Liver (tissue), 9 donors: Measurements from ENCODE around the gene GALNT9. TPM values are rescaled to one million over a fixed set of nuclear protein-coding genes. Genes with fewer than 3 reads are reported as not detected.

Experiments used
- DNase-seq: peaks from one replicate; pipeline ENCODE4 v3.0.0-alpha.2; 2017; ENCODE audit warnings: low spot score
- H3K27ac ChIP-seq, 2 donors: one replicate each; pipeline ENCODE4 v1.7.0; 2013; ENCODE audit warnings: inconsistent platforms in 2 of 2, low read length in 2 of 2, control low read depth in 1 of 2, low read depth in 1 of 2, mild to moderate bottlenecking in 1 of 2
- H3K27me3 ChIP-seq, 4 donors: one replicate each; pipeline versions ENCODE4 v1.6.1 to v1.7.0; 2013; ENCODE audit warnings: low read length in 3 of 4, inconsistent platforms in 1 of 4, mild to moderate bottlenecking in 1 of 4, moderate library complexity in 1 of 4; ENCODE audit not compliant: control insufficient read depth in 4 of 4, insufficient read depth in 4 of 4
- H3K36me3 ChIP-seq, 4 donors: one replicate each; pipeline versions ENCODE4 v1.6.1 to v1.7.0; 2013; ENCODE audit warnings: low read length in 3 of 4, mild to moderate bottlenecking in 3 of 4, low read depth in 1 of 4, moderate library complexity in 1 of 4; ENCODE audit not compliant: control insufficient read depth in 4 of 4, insufficient read depth in 3 of 4
- H3K4me1 ChIP-seq, 4 donors: one replicate each; pipeline versions ENCODE4 v1.6.1 to v1.7.0; 2013; ENCODE audit warnings: low read length in 3 of 4, mild to moderate bottlenecking in 3 of 4, moderate library complexity in 1 of 4; ENCODE audit not compliant: control insufficient read depth in 4 of 4, insufficient read depth in 4 of 4
- H3K4me3 ChIP-seq, 3 donors: one replicate each; pipeline versions ENCODE4 v1.6.1 to v1.7.0; 2013; ENCODE audit warnings: low read length in 3 of 3, control low read depth in 1 of 3, low read depth in 1 of 3, mild to moderate bottlenecking in 1 of 3
- H3K9ac ChIP-seq, 2 donors: one replicate each; pipeline ENCODE4 v1.7.0; 2013; ENCODE audit warnings: low read length in 2 of 2, mild to moderate bottlenecking in 2 of 2, moderate library complexity in 2 of 2, control low read depth in 1 of 2, low read depth in 1 of 2
- H3K9me3 ChIP-seq, 4 donors: one replicate each; pipeline versions ENCODE4 v1.6.1 to v1.7.0; 2013; ENCODE audit warnings: low read length in 3 of 4; ENCODE audit not compliant: control insufficient read depth in 4 of 4
- EGR1 ChIP-seq, 2 donors: IDR thresholded peaks; 2 replicates each; pipeline ENCODE4 v1.6.1; 2016 to 2018; ENCODE audit warnings: antibody characterized with exemption in 2 of 2, low read depth in 2 of 2
- FOXA1 ChIP-seq: IDR thresholded peaks from 2 replicates; pipeline ENCODE4 v1.6.1; 2016; ENCODE audit warnings: antibody characterized with exemption
- FOXA2 ChIP-seq: IDR thresholded peaks from 2 replicates; pipeline ENCODE4 v1.6.1; 2016; ENCODE audit warnings: antibody characterized with exemption
- GABPA ChIP-seq, 2 donors: IDR thresholded peaks in 1 of 2; conservative IDR thresholded peaks in 1 of 2; 2 replicates each; pipeline ENCODE4 v1.6.1; 2016; ENCODE audit warnings: antibody characterized with exemption in 2 of 2, mild to moderate bottlenecking in 1 of 2, moderate library complexity in 1 of 2
- HNF4A ChIP-seq, 2 donors: conservative IDR thresholded peaks; 2 replicates each; pipeline ENCODE4 v1.6.1; 2016; ENCODE audit warnings: antibody characterized with exemption in 2 of 2, mild to moderate bottlenecking in 2 of 2
- HNF4G ChIP-seq: IDR thresholded peaks from 2 replicates; pipeline ENCODE4 v1.6.1; 2016; ENCODE audit warnings: antibody characterized with exemption
- JUND ChIP-seq, 2 donors: IDR thresholded peaks; 2 replicates each; pipeline ENCODE4 v1.6.1; 2016; ENCODE audit warnings: antibody characterized with exemption in 2 of 2
- NR2F2 ChIP-seq: IDR thresholded peaks from 2 replicates; pipeline ENCODE4 v1.6.1; 2016; ENCODE audit warnings: antibody characterized with exemption
- RXRA ChIP-seq, 2 donors: IDR thresholded peaks; 2 replicates each; pipeline ENCODE4 v1.6.1; 2017 to 2018; ENCODE audit warnings: antibody characterized with exemption in 2 of 2, mild to moderate bottlenecking in 1 of 2
- SP1 ChIP-seq: IDR thresholded peaks from 2 replicates; pipeline ENCODE4 v1.6.1; 2018; ENCODE audit warnings: antibody characterized with exemption, mild to moderate bottlenecking
- TAF1 ChIP-seq: conservative IDR thresholded peaks from 2 replicates; pipeline ENCODE4 v1.6.1; 2016; ENCODE audit warnings: antibody characterized with exemption, mild to moderate bottlenecking
- YY1 ChIP-seq: IDR thresholded peaks from 2 replicates; pipeline ENCODE4 v1.6.1; 2016; ENCODE audit warnings: antibody characterized with exemption, mild to moderate bottlenecking
- ZBTB33 ChIP-seq: IDR thresholded peaks from 2 replicates; pipeline ENCODE4 v1.6.1; 2016; ENCODE audit warnings: antibody characterized with exemption
- WGBS: extraction: QIAGEN DNeasy Blood & Tissue Kit; methylation state at CpG from one replicate; pipeline ENCODE4 v1.1.7; 2013; 5-methylcytosine and 5-hydroxymethylcytosine counted together
- polyA plus RNA-seq, 2 donors: library from polyadenylated mRNA; stranded (reverse) in 1 of 2; unstranded in 1 of 2; fragments of 200-250 nt in 1 of 2; fragments of >200 nt in 1 of 2; fragmentation: Nextera tagmentation in 1 of 2; extraction: Ambion mirVana in 1 of 2; gene quantifications; one replicate each; pipeline versions ENCODE4 v1.2.1 to v1.2.3, GENCODE V29; 2013 to 2015
- total RNA-seq, 2 donors: library from RNA; depleted of rRNA; stranded (reverse); fragments of >200 nt; gene quantifications; one replicate each; pipeline ENCODE4 v1.2.3, GENCODE V29; 2014
- TF ChIP-seq, protein P1 (sequence below): IDR thresholded peaks from 2 replicates; pipeline ENCODE4 v1.6.1; 2016; ENCODE audit warnings: antibody characterized with exemption
- TF ChIP-seq, protein P2 (sequence below): IDR thresholded peaks from 2 replicates; pipeline ENCODE4 v1.6.1; 2016; ENCODE audit warnings: antibody characterized with exemption
- TF ChIP-seq, protein P3 (sequence below): IDR thresholded peaks from 2 replicates; pipeline ENCODE4 v1.6.1; 2016; ENCODE audit warnings: antibody characterized with exemption, mild to moderate bottlenecking
- donor health status: healthy.
- donor health status: healthy.
- donor health status: healthy.
- donor health status: healthy.
- donor health status: healthy.

The GALNT9 gene
- total and polyA plus RNA-seq, 4 donors = 0.05 to 0.25 (median 0.09) TPM; not detected in 1

DNA sequence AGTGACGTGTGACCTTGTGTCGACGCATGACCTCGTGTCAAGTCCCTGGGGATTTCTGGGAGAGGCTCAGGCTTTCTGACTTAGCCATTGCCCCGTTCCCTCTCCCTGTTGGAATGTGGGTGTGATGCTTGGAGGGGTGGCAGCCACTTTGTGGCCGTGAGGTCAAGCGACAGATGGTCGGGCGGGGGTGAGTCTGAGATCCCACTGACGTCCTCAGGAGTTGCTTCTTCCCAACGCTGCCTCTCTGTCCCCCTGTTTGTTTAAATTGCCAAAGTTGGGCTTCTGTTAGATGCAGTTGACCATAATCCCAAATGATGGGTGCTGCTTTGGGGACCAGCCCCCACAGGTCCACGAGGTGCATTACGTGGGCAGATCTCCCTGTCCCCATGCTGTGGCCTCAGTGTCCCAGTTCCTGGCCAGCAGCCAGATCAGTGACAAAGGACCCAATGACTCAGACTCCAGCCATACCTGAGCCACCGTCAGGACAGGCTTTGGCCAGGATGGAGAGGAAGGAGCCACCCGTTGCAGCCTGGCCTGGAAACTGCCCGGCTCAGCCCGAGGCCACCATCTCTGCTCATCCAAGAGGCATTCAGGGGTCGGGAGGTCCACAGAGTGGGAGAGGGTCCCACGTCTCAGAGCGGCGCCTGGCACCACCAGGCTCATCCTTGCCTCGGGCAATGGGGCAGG is 34.4 kb upstream of the GALNT9 start:
- Histone ChIP-seq H3K4me1 (no peaks in the 10 kb centered on the region), H3K9me3 (peaks cover 0 to 2% (median 0%) of the 10 kb centered on the region in 4 donors), H3K27ac (no peak overlapping the region), H3K4me3 (no peak overlapping the region), H3K27me3 (no peaks in the 10 kb centered on the region), H3K9ac (no peak overlapping the region), H3K36me3 (no peaks in the 10 kb centered on the region)
- no peak for TF ChIP-seq EGR1 (IDR thresholded peaks at IDR 0.05; ENCODE audit: low read depth in 2 of 2)
- TF ChIP-seq SP1 = no peak
- TF ChIP-seq JUND (IDR thresholded peaks at IDR 0.05) = no peak
- no peak for TF ChIP-seq HNF4A (conservative IDR thresholded peaks at IDR 0.05)
- TF ChIP-seq HNF4G = no peak
- TF ChIP-seq TAF1 = no peak
- TF ChIP-seq, protein P1, sequence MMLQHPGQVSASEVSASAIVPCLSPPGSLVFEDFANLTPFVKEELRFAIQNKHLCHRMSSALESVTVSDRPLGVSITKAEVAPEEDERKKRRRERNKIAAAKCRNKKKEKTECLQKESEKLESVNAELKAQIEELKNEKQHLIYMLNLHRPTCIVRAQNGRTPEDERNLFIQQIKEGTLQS = no peak
- TF ChIP-seq YY1 = no peak
- TF ChIP-seq NR2F2 = no peak
- TF ChIP-seq FOXA2 = no peak
- TF ChIP-seq FOXA1 = no peak
- no peak for TF ChIP-seq GABPA (IDR thresholded peaks at IDR 0.05 in 1 of 2, conservative IDR thresholded peaks at IDR 0.05 in 1 of 2)
- WGBS = 80% methylated on average over 22 of the region's 22 CpGs
- DNase-seq = no peak

GRCh38 chr12:132362996-132363660 is 33.7 kb upstream of the GALNT9 start:
- H3K36me3 ChIP-seq = no peaks in the 10 kb centered on the region
- WGBS = 90% methylated on average over 29 of the region's 29 CpGs
- no peaks in the 10 kb centered on the region for H3K4me1 ChIP-seq
- peaks cover 0 to 2% (median 0%) of the 10 kb centered on the region in 4 donors for H3K9me3 ChIP-seq
- no peak overlapping the region for H3K27ac ChIP-seq
- no peaks in the 10 kb centered on the region for H3K27me3 ChIP-seq
- H3K4me3 ChIP-seq = no peak overlapping the region
- DNase-seq = no peak
- TF ChIP-seq, protein P1 = no peak
- TF ChIP-seq, protein P2, sequence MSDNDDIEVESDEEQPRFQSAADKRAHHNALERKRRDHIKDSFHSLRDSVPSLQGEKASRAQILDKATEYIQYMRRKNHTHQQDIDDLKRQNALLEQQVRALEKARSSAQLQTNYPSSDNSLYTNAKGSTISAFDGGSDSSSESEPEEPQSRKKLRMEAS = no peak
- TF ChIP-seq HNF4A (conservative IDR thresholded peaks at IDR 0.05) (no peak), JUND (IDR thresholded peaks at IDR 0.05) (no peak), RXRA (IDR thresholded peaks at IDR 0.05) (no peak), ZBTB33 (no peak)
- TF ChIP-seq, protein P3, sequence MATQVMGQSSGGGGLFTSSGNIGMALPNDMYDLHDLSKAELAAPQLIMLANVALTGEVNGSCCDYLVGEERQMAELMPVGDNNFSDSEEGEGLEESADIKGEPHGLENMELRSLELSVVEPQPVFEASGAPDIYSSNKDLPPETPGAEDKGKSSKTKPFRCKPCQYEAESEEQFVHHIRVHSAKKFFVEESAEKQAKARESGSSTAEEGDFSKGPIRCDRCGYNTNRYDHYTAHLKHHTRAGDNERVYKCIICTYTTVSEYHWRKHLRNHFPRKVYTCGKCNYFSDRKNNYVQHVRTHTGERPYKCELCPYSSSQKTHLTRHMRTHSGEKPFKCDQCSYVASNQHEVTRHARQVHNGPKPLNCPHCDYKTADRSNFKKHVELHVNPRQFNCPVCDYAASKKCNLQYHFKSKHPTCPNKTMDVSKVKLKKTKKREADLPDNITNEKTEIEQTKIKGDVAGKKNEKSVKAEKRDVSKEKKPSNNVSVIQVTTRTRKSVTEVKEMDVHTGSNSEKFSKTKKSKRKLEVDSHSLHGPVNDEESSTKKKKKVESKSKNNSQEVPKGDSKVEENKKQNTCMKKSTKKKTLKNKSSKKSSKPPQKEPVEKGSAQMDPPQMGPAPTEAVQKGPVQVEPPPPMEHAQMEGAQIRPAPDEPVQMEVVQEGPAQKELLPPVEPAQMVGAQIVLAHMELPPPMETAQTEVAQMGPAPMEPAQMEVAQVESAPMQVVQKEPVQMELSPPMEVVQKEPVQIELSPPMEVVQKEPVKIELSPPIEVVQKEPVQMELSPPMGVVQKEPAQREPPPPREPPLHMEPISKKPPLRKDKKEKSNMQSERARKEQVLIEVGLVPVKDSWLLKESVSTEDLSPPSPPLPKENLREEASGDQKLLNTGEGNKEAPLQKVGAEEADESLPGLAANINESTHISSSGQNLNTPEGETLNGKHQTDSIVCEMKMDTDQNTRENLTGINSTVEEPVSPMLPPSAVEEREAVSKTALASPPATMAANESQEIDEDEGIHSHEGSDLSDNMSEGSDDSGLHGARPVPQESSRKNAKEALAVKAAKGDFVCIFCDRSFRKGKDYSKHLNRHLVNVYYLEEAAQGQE = no peak
- no peak overlapping the region for H3K9ac ChIP-seq
